Lower leg skin (tissue), 3 donors: ENCODE measurements around the gene MYO3A.

Source experiments
- POLR2A ChIP-seq, 2 donors: fragments of 450-650 bp; IDR thresholded peaks; one replicate each; pipeline ENCODE4 v1.6.1; 2016 to 2017; ENCODE audit warnings: antibody characterized with exemption in 2 of 2, mild to moderate bottlenecking in 1 of 2, moderate library complexity in 1 of 2
- TF ChIP-seq, protein P1 (sequence below), 3 donors: fragments of 450-650 bp; IDR thresholded peaks; one replicate each; pipeline ENCODE4 v1.5.1; 2016; ENCODE audit warnings: antibody characterized with exemption in 3 of 3, mild to moderate bottlenecking in 3 of 3, moderate library complexity in 2 of 3

DNA sequence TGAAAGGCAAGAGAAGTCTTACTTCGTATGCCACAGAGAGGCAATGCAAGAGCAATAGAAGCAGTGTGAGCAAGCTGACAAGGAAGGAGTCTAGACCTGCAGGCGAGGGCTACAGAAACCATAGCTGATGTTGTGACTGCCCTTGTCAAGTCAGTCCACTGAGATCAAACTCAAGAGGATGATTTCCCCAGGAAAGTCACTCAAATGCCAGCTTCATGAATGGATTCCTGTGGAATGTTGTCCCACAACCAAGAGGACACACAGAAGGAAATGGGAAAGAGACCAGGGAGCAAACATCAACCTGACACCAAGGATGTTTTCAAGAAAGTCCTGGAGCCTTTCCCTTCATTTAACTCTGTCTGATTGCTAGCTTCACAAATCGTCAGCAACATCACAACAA, 204.6 kb downstream of the MYO3A start:
- TF ChIP-seq, protein P1, sequence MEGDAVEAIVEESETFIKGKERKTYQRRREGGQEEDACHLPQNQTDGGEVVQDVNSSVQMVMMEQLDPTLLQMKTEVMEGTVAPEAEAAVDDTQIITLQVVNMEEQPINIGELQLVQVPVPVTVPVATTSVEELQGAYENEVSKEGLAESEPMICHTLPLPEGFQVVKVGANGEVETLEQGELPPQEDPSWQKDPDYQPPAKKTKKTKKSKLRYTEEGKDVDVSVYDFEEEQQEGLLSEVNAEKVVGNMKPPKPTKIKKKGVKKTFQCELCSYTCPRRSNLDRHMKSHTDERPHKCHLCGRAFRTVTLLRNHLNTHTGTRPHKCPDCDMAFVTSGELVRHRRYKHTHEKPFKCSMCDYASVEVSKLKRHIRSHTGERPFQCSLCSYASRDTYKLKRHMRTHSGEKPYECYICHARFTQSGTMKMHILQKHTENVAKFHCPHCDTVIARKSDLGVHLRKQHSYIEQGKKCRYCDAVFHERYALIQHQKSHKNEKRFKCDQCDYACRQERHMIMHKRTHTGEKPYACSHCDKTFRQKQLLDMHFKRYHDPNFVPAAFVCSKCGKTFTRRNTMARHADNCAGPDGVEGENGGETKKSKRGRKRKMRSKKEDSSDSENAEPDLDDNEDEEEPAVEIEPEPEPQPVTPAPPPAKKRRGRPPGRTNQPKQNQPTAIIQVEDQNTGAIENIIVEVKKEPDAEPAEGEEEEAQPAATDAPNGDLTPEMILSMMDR (IDR thresholded peaks at IDR 0.05), result no peak
- no peak for TF ChIP-seq POLR2A (IDR thresholded peaks at IDR 0.05)
